H1 (cell line): ENCODE data around the gene ROPN1. TPM values are rescaled to one million over a fixed set of nuclear protein-coding genes. Genes with fewer than 3 reads are reported as not detected.

ENCODE experiments used
- CTCF ChIA-PET: fragments of 300-600 bp; sonication (Branson Sonifier 250); formaldehyde crosslinking; loops from one replicate; lab custom pipeline; 2021; ENCODE audit not compliant: partially characterized antibody; lab: Charles Lee
- POLR2A ChIA-PET: fragments of 300-600 bp; sonication (Branson Sonifier 250); formaldehyde crosslinking; loops from one replicate; lab custom pipeline; 2021; ENCODE audit warnings: inconsistent platforms; ENCODE audit not compliant: partially characterized antibody; lab: Charles Lee
- DNase-seq, 2 experiments: peaks; one replicate each; pipeline versions ENCODE4 v3.0.0 to v3.0.0-alpha.2; 2010 to 2022; ENCODE audit warnings: low spot score in 2 of 2, low read depth in 1 of 2, mixed read lengths in 1 of 2
- FAIRE-seq: peaks from 2 replicates; lab custom pipeline; 2011; peaks lifted over from hg19 to GRCh38; lab: Jason Lieb, UNC
- H2AFZ ChIP-seq: 2 replicates; pipeline ENCODE4 v1.8.1; 2012; ENCODE audit warnings: low read length, inconsistent platforms
- H2AK5ac ChIP-seq: 2 replicates; pipeline ENCODE4 v1.6.1; 2013; ENCODE audit warnings: low read depth, low read length
- H2BK120ac ChIP-seq: replicated peaks from 2 replicates; pipeline ENCODE3; 2013; ENCODE audit warnings: low read depth, low read length, inconsistent platforms
- H2BK12ac ChIP-seq: 2 replicates; pipeline ENCODE4 v1.6.1; 2013; ENCODE audit warnings: low read depth, low read length
- H2BK15ac ChIP-seq: 2 replicates; pipeline ENCODE4 v1.6.1; 2013; ENCODE audit warnings: low read length
- H2BK20ac ChIP-seq: 2 replicates; pipeline ENCODE4 v1.6.1; 2013; ENCODE audit warnings: low read length
- H2BK5ac ChIP-seq: 2 replicates; pipeline ENCODE4 v1.6.1; 2013; ENCODE audit warnings: low read depth, low read length
- H3K14ac ChIP-seq: 2 replicates; pipeline ENCODE4 v1.6.1; 2013; ENCODE audit warnings: inconsistent platforms; ENCODE audit not compliant: insufficient read length
- H3K18ac ChIP-seq: 2 replicates; pipeline ENCODE4 v1.6.1; 2013; ENCODE audit warnings: low read length; ENCODE audit errors: extremely low read depth
- H3K23ac ChIP-seq: 2 replicates; pipeline ENCODE4 v1.6.1; 2013; ENCODE audit warnings: inconsistent platforms; ENCODE audit not compliant: insufficient read length
- H3K23me2 ChIP-seq: 2 replicates; pipeline ENCODE4 v1.6.1; 2013; ENCODE audit warnings: low read depth, low read length
- H3K27ac ChIP-seq: 2 replicates; pipeline ENCODE4 v1.6.1; 2011; ENCODE audit warnings: low read depth, low read length, inconsistent platforms
- H3K27me3 ChIP-seq, 4 experiments: replicated peaks in 1 of 4; 1 replicate in 1 of 4; 2 replicates in 3 of 4; pipeline versions ENCODE4 v1.6.1 to v1.8.1; 2011 to 2013; ENCODE audit warnings: low read length in 3 of 4, mild to moderate bottlenecking in 3 of 4, inconsistent platforms in 2 of 4, mixed read lengths in 2 of 4, moderate library complexity in 1 of 4; ENCODE audit not compliant: control insufficient read depth in 3 of 4, insufficient read depth in 3 of 4; ENCODE audit errors: extremely low read depth in 1 of 4
- H3K36me3 ChIP-seq, 4 experiments: 2 replicates each; pipeline versions ENCODE4 v1.6.1 to v1.8.1; 2011 to 2013; ENCODE audit warnings: mild to moderate bottlenecking in 4 of 4, low read length in 3 of 4, moderate library complexity in 2 of 4, control low read depth in 1 of 4, inconsistent platforms in 1 of 4; ENCODE audit not compliant: insufficient read depth in 4 of 4, control insufficient read depth in 2 of 4
- H3K4ac ChIP-seq: replicated peaks from 2 replicates; pipeline ENCODE3; 2013; ENCODE audit warnings: low read length, low read depth, mixed read lengths, inconsistent platforms; ENCODE audit not compliant: insufficient read length
- H3K4me1 ChIP-seq, 4 experiments: replicated peaks in 1 of 4; 1 replicate in 1 of 4; 2 replicates in 3 of 4; pipeline versions ENCODE4 v1.6.1 to v1.8.1; 2011 to 2013; ENCODE audit warnings: low read length in 3 of 4, inconsistent platforms in 2 of 4, mixed read lengths in 1 of 4; ENCODE audit not compliant: insufficient read depth in 4 of 4, control insufficient read depth in 3 of 4
- H3K4me2 ChIP-seq, 2 experiments: 2 replicates each; pipeline versions ENCODE4 v1.6.1 to v1.8.1; 2011 to 2013; ENCODE audit warnings: low read depth in 2 of 2, low read length in 2 of 2, control low read depth in 1 of 2, inconsistent platforms in 1 of 2, mild to moderate bottlenecking in 1 of 2; ENCODE audit not compliant: insufficient read depth in 1 of 2
- H3K4me3 ChIP-seq, 4 experiments: fragments of 200-600, 300-600 bp in 1 of 4; sonication (generic), shearing (Covaris generic), sonication (Bioruptor Twin) in 1 of 4; 2 replicates each; pipeline versions ENCODE4 v1.5.1 to v1.8.1; 2011 to 2016; ENCODE audit warnings: low read length in 4 of 4, low read depth in 3 of 4, control low read depth in 2 of 4, inconsistent platforms in 2 of 4, mild to moderate bottlenecking in 2 of 4, mixed read lengths in 1 of 4, moderate library complexity in 1 of 4; ENCODE audit not compliant: insufficient read depth in 2 of 4; ENCODE audit errors: extremely low read depth in 1 of 4
- H3K56ac ChIP-seq: replicated peaks from 2 replicates; pipeline ENCODE3; 2013; ENCODE audit warnings: low read depth, mild to moderate bottlenecking, mixed read lengths, low read length, inconsistent platforms; ENCODE audit not compliant: insufficient read length
- H3K79me1 ChIP-seq: 2 replicates; pipeline ENCODE4 v1.6.1; 2013; ENCODE audit warnings: low read depth, low read length, control low read depth
- H3K79me2 ChIP-seq, 2 experiments: 2 replicates each; pipeline versions ENCODE4 v1.6.1 to v1.8.1; 2012 to 2013; ENCODE audit warnings: low read length in 2 of 2, mild to moderate bottlenecking in 2 of 2, inconsistent platforms in 1 of 2; ENCODE audit not compliant: insufficient read depth in 2 of 2, control insufficient read depth in 1 of 2
- H3K9ac ChIP-seq, 4 experiments: replicated peaks in 1 of 4; 1 replicate in 1 of 4; 2 replicates in 3 of 4; pipeline versions ENCODE4 v1.6.1 to v1.8.1; 2011 to 2013; ENCODE audit warnings: low read depth in 3 of 4, low read length in 3 of 4, control low read depth in 2 of 4, mild to moderate bottlenecking in 2 of 4, moderate library complexity in 2 of 4, inconsistent platforms in 1 of 4; ENCODE audit errors: extremely low read depth in 1 of 4
- H3K9me3 ChIP-seq, 2 experiments: 2 replicates each; pipeline versions ENCODE4 v1.6.1 to v1.8.1; 2012 to 2013; ENCODE audit warnings: mild to moderate bottlenecking in 2 of 2, moderate library complexity in 2 of 2, control low read depth in 1 of 2, inconsistent platforms in 1 of 2, low read depth in 1 of 2, low read length in 1 of 2, mixed read lengths in 1 of 2; ENCODE audit not compliant: insufficient read depth in 2 of 2
- H4K20me1 ChIP-seq, 2 experiments: replicated peaks in 1 of 2; 2 replicates each; pipeline versions ENCODE3 to v1.8.1; 2011 to 2013; ENCODE audit warnings: inconsistent platforms in 2 of 2, low read length in 2 of 2, mild to moderate bottlenecking in 1 of 2; ENCODE audit not compliant: insufficient read depth in 2 of 2, control insufficient read depth in 1 of 2
- H4K5ac ChIP-seq: 2 replicates; pipeline ENCODE4 v1.6.1; 2013; ENCODE audit warnings: low read length, low read depth, mixed read lengths, inconsistent platforms; ENCODE audit not compliant: insufficient read length
- H4K8ac ChIP-seq: 2 replicates; pipeline ENCODE4 v1.8.0; 2013; ENCODE audit warnings: mild to moderate bottlenecking, moderate library complexity, low read length, inconsistent platforms; ENCODE audit not compliant: insufficient read depth; ENCODE audit errors: extremely low read depth
- H4K91ac ChIP-seq: replicated peaks from 2 replicates; pipeline ENCODE3; 2013; ENCODE audit warnings: low read length, mixed read lengths, inconsistent platforms; ENCODE audit not compliant: insufficient read length
- ATF3 ChIP-seq: IDR thresholded peaks from 2 replicates; pipeline ENCODE4 v1.6.1; 2011; ENCODE audit warnings: low read depth, mild to moderate bottlenecking, low read length; ENCODE audit not compliant: insufficient read depth
- BRCA1 ChIP-seq: IDR thresholded peaks from 2 replicates; pipeline ENCODE4 v1.6.1; 2012; ENCODE audit warnings: low read depth, low read length, improper control_type of control experiment
- CEBPB ChIP-seq: IDR thresholded peaks from 2 replicates; pipeline ENCODE4 v1.6.1; 2012; ENCODE audit warnings: low read depth, low read length
- MAFK ChIP-seq: IDR thresholded peaks from 2 replicates; pipeline ENCODE4 v1.6.1; 2012; ENCODE audit warnings: low read depth, mild to moderate bottlenecking, improper control_type of control experiment, low read length
- RAD21 ChIP-seq, 2 experiments: IDR thresholded peaks in 1 of 2; conservative IDR thresholded peaks in 1 of 2; 2 replicates each; pipeline ENCODE4 v1.6.1; 2011; ENCODE audit warnings: low read depth in 2 of 2, low read length in 2 of 2, improper control_type of control experiment in 1 of 2, inconsistent platforms in 1 of 2, mild to moderate bottlenecking in 1 of 2, moderate library complexity in 1 of 2
- RBBP5 ChIP-seq: IDR thresholded peaks from 2 replicates; pipeline ENCODE4 v1.7.1; 2012; ENCODE audit warnings: low read depth, mild to moderate bottlenecking, inconsistent platforms, low read length, moderate library complexity, borderline replicate concordance
- RFX5 ChIP-seq: IDR thresholded peaks from 2 replicates; pipeline ENCODE4 v1.6.1; 2011; ENCODE audit warnings: low read depth, low read length, improper control_type of control experiment, borderline replicate concordance
- SAP30 ChIP-seq: fragments of 300-600 bp; sonication (generic); IDR thresholded peaks from 2 replicates; pipeline ENCODE4 v1.7.1; 2012; ENCODE audit warnings: low read length, moderate library complexity, mild to moderate bottlenecking, inconsistent platforms; ENCODE audit not compliant: insufficient read depth, insufficient replicate concordance
- SUZ12 ChIP-seq: fragments of 200-600 bp; sonication (generic); IDR thresholded peaks from 2 replicates; pipeline ENCODE4 v1.6.1; 2012; ENCODE audit warnings: mild to moderate bottlenecking, inconsistent platforms, low read length, moderate library complexity, mixed read lengths
- TBP ChIP-seq: IDR thresholded peaks from 2 replicates; pipeline ENCODE4 v1.6.1; 2011; ENCODE audit warnings: low read depth, low read length, improper control_type of control experiment
- ZNF274 ChIP-seq: IDR thresholded peaks from 2 replicates; pipeline ENCODE4 v1.7.0; 2012; ENCODE audit warnings: low read length, borderline replicate concordance; ENCODE audit errors: extremely low read depth
- WGBS, 2 experiments: shearing (Covaris generic) in 1 of 2; methylation state at CpG; one replicate each; pipeline versions ENCODE4 v1.1.6 to v1.1.7; 2013 to 2015; ENCODE audit warnings: low lambda C conversion rate in 2 of 2, mixed read lengths in 2 of 2, inconsistent platforms in 1 of 2, low coverage in 1 of 2, missing lambda C conversion rate in 1 of 2; ENCODE audit not compliant: insufficient replicate concordance in 2 of 2, insufficient coverage in 1 of 2, insufficient read length in 1 of 2; ENCODE audit errors: extremely low coverage in 1 of 2, missing lambda C conversion rate in 1 of 2; 5-methylcytosine and 5-hydroxymethylcytosine counted together
- polyA plus RNA-seq, 7 experiments: library from polyadenylated mRNA; depleted of rRNA in 3 of 7; stranded (reverse) in 5 of 7; unstranded in 2 of 7; fragments of >200 nt in 5 of 7; fragments of 200-250 nt in 2 of 7; gene quantifications; 1 replicate in 5 of 7; 2 replicates in 1 of 7; 4 replicates in 1 of 7; pipeline versions ENCODE4 v1.2.1 to v1.2.3, GENCODE V29; 2011 to 2013; ENCODE audit warnings: missing spikeins in 2 of 7, mixed read lengths in 2 of 7
- total RNA-seq: library from RNA; stranded (reverse); fragmentation: NEBNext Ultra II Directional; extraction: Animal tissue kit (Norgen Biotek cat#: 25700); gene quantifications from 2 replicates; pipeline ENCODE4 v1.2.1, GENCODE V29; 2021

The ROPN1 gene
- total and polyA plus RNA-seq, 2 of the 8 experiments (the other 6 are each of a cell fraction or from before 2014, with no cell fraction given), result 0.03 TPM; not detected in 1

- H3K79me1 ChIP-seq, result no peaks in the 10 kb centered on the region
- H4K8ac ChIP-seq, result no peak overlapping the region
- H2BK15ac ChIP-seq, result no peak overlapping the region
- no peak overlapping the region for H3K18ac ChIP-seq
- no peaks in the 10 kb centered on the region for H3K79me2 ChIP-seq
- no peak overlapping the region for H3K4ac ChIP-seq
- no peak overlapping the region for H2AFZ ChIP-seq
- 81% methylated on average over 3 of the region's 3 CpGs; no CpG with 5 or more reads in 1 of the 2 experiments for WGBS, 2 experiments
- no peaks in the 10 kb centered on the region for H3K4me1 ChIP-seq
- no peak overlapping the region for H2AK5ac ChIP-seq
- no peak overlapping the region for H3K4me2 ChIP-seq
- H2BK20ac ChIP-seq, result no peak overlapping the region
- H2BK5ac ChIP-seq, result no peak overlapping the region
- H3K9ac ChIP-seq, result no peak overlapping the region
- H4K5ac ChIP-seq, result no peak overlapping the region
- ChIA-PET CTCF (interaction anchor here (0.6 to 8.2 kb wide), 13 partner anchors 11 to 454 kb away, joined by 3 to 112 read pairs (median 8); partner anchors contain the start of gene KALRN), POLR2A (no interaction called here)
- H2BK120ac ChIP-seq, result no peak overlapping the region
- H3K4me3 ChIP-seq, result no peak overlapping the region
- no peak overlapping the region for H3K14ac ChIP-seq
- H4K91ac ChIP-seq, result no peak overlapping the region
- H3K9me3 ChIP-seq, result no peaks in the 10 kb centered on the region
- no peaks in the 10 kb centered on the region for H3K23me2 ChIP-seq
- H3K23ac ChIP-seq, result no peak overlapping the region
- FAIRE-seq, result no peak
- no peaks in the 10 kb centered on the region for H3K27me3 ChIP-seq
- no peak overlapping the region for H3K56ac ChIP-seq
- no peaks in the 10 kb centered on the region for H4K20me1 ChIP-seq
- no peak overlapping the region for H2BK12ac ChIP-seq
- H3K27ac ChIP-seq, result no peak overlapping the region
- no peaks in the 10 kb centered on the region for H3K36me3 ChIP-seq
- DNase-seq, result no peak
- TF ChIP-seq TBP, result no peak
- TF ChIP-seq BRCA1, result no peak
- TF ChIP-seq RBBP5, result no peak
- no peak for TF ChIP-seq SAP30
- no peak for TF ChIP-seq ATF3
- no peak for TF ChIP-seq MAFK
- no peak for TF ChIP-seq ZNF274
- TF ChIP-seq SUZ12, result no peak
- no peak for TF ChIP-seq RAD21 (IDR thresholded peaks at IDR 0.05 in 1 of 2, conservative IDR thresholded peaks at IDR 0.05 in 1 of 2; ENCODE audit: low read depth in 2 of 2, low read length in 2 of 2)
- TF ChIP-seq RFX5, result no peak
- TF ChIP-seq CEBPB, result no peak
Measured at GRCh38 chr3:124014366-124014942, 22.5 kb upstream of the ROPN1 start.
